ENCODE measurements around the gene HNF1A. TPM values are rescaled to one million over a fixed set of nuclear protein-coding genes. Genes with fewer than 3 reads are reported as not detected.

The HNF1A gene
- total RNA-seq, 1 donor from 2014 or later: not detected

DNA sequence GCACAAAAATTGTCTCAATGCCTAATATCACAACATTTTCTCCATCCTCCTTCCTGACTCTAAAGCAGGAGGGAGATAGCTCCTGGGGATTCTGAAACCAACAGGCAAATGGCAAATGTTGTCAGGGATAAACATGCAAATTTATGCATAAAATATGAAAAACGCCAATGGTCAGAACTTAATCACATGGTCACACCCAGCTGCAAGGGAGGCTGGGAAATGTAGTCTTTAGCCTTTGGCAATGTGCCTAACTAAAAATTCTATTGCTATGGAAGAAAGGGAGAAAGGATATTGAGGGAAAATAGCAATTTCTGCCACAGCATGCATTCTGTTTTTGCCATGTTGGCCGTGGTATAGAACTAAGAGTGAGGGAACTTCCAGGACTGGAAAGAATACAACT lies 72.4 kb downstream of the HNF1A start:
- DNase-seq: no peak

Other genes starting within 250 kb of the HNF1A start
- gene SPPL3, start 74.2 kb upstream of the HNF1A start, total RNA-seq: 15.9 TPM
- gene C12orf43, start 37.9 kb downstream of the HNF1A start, total RNA-seq: 8.9 TPM
- 0.31 TPM for gene OASL, start 60.7 kb downstream of the HNF1A start, total RNA-seq
- gene P2RX7, start 154.3 kb downstream of the HNF1A start, total RNA-seq: 2.3 TPM
- gene P2RX4, start 231.6 kb downstream of the HNF1A start, total RNA-seq: 11.4 TPM

Measured in tongue (tissue), 2 donors.